Measurements from ENCODE around the gene ATP2C2.

DNA sequence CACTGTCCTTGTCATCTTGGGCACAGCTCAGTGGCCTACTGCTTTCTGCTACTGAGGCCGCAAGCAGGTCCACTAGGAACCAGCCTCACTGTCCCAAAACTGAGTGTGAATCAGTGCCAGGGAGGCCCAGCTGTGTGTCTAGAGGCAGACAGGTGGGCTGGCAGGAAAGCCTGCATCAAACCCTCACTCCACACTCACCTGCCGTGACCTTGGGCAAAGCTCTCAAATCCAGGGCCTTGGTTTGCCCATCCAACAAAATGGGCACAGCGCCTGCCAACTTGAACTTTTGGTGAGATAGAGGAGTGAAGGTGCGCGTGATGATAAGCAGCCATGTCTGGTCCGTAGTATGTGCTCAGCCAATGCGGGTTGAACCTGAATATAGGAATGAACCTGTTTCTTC lies 14.8 kb downstream of the ATP2C2 start:
- TF ChIP-seq CTCF (IDR thresholded peaks at IDR 0.05) (no peak), EP300 (IDR thresholded peaks at IDR 0.05) (no peak)
